Liver (tissue), 3 donors: ENCODE measurements around the gene MARCKS.

Experiments used
- ATF3 ChIP-seq: IDR thresholded peaks from 2 replicates; pipeline ENCODE4 v1.6.1; 2016; ENCODE audit warnings: antibody characterized with exemption
- CTCF ChIP-seq: fragments of 150-350 bp; IDR thresholded peaks from 2 replicates; pipeline ENCODE4 v1.5.1; 2017; ENCODE audit warnings: improper control_type of control experiment, low read depth, low read length; ENCODE audit not compliant: missing input control
- GABPA ChIP-seq, 2 donors: IDR thresholded peaks in 1 of 2; conservative IDR thresholded peaks in 1 of 2; 2 replicates each; pipeline ENCODE4 v1.6.1; 2016; ENCODE audit warnings: antibody characterized with exemption in 2 of 2, mild to moderate bottlenecking in 1 of 2, moderate library complexity in 1 of 2
- JUND ChIP-seq, 2 donors: IDR thresholded peaks; 2 replicates each; pipeline ENCODE4 v1.6.1; 2016; ENCODE audit warnings: antibody characterized with exemption in 2 of 2
- MAX ChIP-seq: IDR thresholded peaks from 2 replicates; pipeline ENCODE4 v1.6.1; 2016; ENCODE audit warnings: antibody characterized with exemption
- ZBTB33 ChIP-seq: IDR thresholded peaks from 2 replicates; pipeline ENCODE4 v1.6.1; 2016; ENCODE audit warnings: antibody characterized with exemption
- donor health status: healthy.
- donor health status: healthy.

GRCh38 chr6:113842165-113842564 lies 15.0 kb upstream of the MARCKS start:
- TF ChIP-seq MAX (no peak), JUND (IDR thresholded peaks at IDR 0.05) (no peak), ATF3 (no peak), CTCF (no peak), GABPA (IDR thresholded peaks at IDR 0.05 in 1 of 2, conservative IDR thresholded peaks at IDR 0.05 in 1 of 2) (no peak), ZBTB33 (no peak)
